ENCODE measurements around the gene MRPL39.
"Not testable (repeated sequence)": the region's sequence is repeated elsewhere in the genome, so short reads cannot be mapped to it uniquely, and the experiment has no call there.

- TF ChIP-seq EZH2phosphoT487 (IDR thresholded peaks at IDR 0.05; ENCODE audit: borderline replicate concordance, low read depth, low read length); CTCF (conservative IDR thresholded peaks at IDR 0.05; ENCODE audit: low read length): not testable (repeated sequence)
Observed at GRCh38 chr21:25625776-25626555, 18.7 kb upstream of the MRPL39 start.

Data from OCI-LY7 (cell line).